Measurements from ENCODE around the gene DHRS2. TPM values are rescaled to one million over a fixed set of nuclear protein-coding genes. Genes with fewer than 3 reads are reported as not detected.
A peak's percentile ranks its signal among the peaks of the same experiment; 100 is the strongest.

Gene DHRS2
- total and polyA plus RNA-seq, 2 of the 4 experiments (the other 2 are of a cell fraction), result 0.12 to 0.18 TPM

GRCh38 chr14:23588884-23589598, 47.1 kb upstream of the DHRS2 start (continued):
- no peak for TF ChIP-seq RFX5 (IDR thresholded peaks at IDR 0.05; ENCODE audit: low read depth, low read length)

GRCh38 chr14:23589606-23590005, 46.6 kb upstream of the DHRS2 start:
- no peaks in the 10 kb centered on the region for H3K4me1 ChIP-seq (ENCODE audit: control insufficient read depth, insufficient read depth, low read length)
- no peak overlapping the region for H3K27ac ChIP-seq (ENCODE audit: insufficient read depth, low read length)
- no peaks in the 10 kb centered on the region for H3K9me1 ChIP-seq (ENCODE audit: insufficient read depth, low read length)
- intact Hi-C loops (cut with micrococcal nuclease), result loop anchor here (1.0 to 2.0 kb wide), 3 partner anchors 43 to 340 kb away; no protein-coding TSS in a partner anchor
- no peak overlapping the region for H3K4me2 ChIP-seq (ENCODE audit: low read depth, low read length)
- H3K9ac ChIP-seq (ENCODE audit: low read depth, low read length), result no peak overlapping the region
- H3K27me3 ChIP-seq (ENCODE audit: control insufficient read depth, insufficient read depth, low read length), result no peaks in the 10 kb centered on the region
- no peak for DNase-seq
- no peak overlapping the region for H2BK20ac ChIP-seq (ENCODE audit: low read depth, low read length)
- H4K8ac ChIP-seq (ENCODE audit: low read depth in 2 of 2, low read length in 2 of 2), result no peak overlapping the region
- BruUV-seq (replicated peaks), result no TSS peak
- H3K4ac ChIP-seq (ENCODE audit: low read depth, low read length), result no peak overlapping the region
- H3K79me1 ChIP-seq (ENCODE audit: low read depth in 1 of 2, low read length in 2 of 2), result no peaks in the 10 kb centered on the region
- H3K18ac ChIP-seq (ENCODE audit: low read depth, low read length), result no peak overlapping the region
- 57% methylated on average over 1 of the region's 2 CpGs; no CpG with 5 or more reads in 1 of the 2 experiments for WGBS, 2 experiments (ENCODE audit: extremely low coverage in 2 of 2, insufficient read length in 1 of 2)
- dilution Hi-C loops (cut with HindIII; ENCODE audit: low sequenced_read_pairs, unreplicated experiment), result no loop called here
- ChIA-PET CTCF (interaction anchor here (0.9 to 1.1 kb wide), 7 partner anchors 11 to 321 kb away, joined by 3 to 10 read pairs (median 3); no protein-coding TSS in a partner anchor), POLR2A (ENCODE audit: unreplicated experiment) (no interaction called here)
- H2BK15ac ChIP-seq (ENCODE audit: low read depth, low read length), result no peak overlapping the region
- no peak overlapping the region for H2BK5ac ChIP-seq (ENCODE audit: low read depth, low read length, poor library complexity, severe bottlenecking)
- H3K56ac ChIP-seq (ENCODE audit: extremely low read depth, insufficient read depth, low read length), result no peak overlapping the region
- no peak for ATAC-seq (ENCODE audit: low read depth)
- no peak overlapping the region for H2AK5ac ChIP-seq (ENCODE audit: low read depth, low read length)
- H3K36me3 ChIP-seq (ENCODE audit: control insufficient read depth, insufficient read depth, low read length), result no peaks in the 10 kb centered on the region
- no peak overlapping the region for H3K23ac ChIP-seq (ENCODE audit: low read depth, low read length)
- no peaks in the 10 kb centered on the region for H3K9me3 ChIP-seq (ENCODE audit: control insufficient read depth, insufficient read depth, low read length)
- peak overlapping the region; percentile 32 for H2AFZ ChIP-seq (replicated peaks; ENCODE audit: low read length, poor library complexity)
- H2BK120ac ChIP-seq (ENCODE audit: low read depth, low read length), result no peak overlapping the region
- no peak overlapping the region for H3K4me3 ChIP-seq (ENCODE audit: insufficient read depth, low read depth, low read length)
- H4K20me1 ChIP-seq (ENCODE audit: insufficient read depth, low read length), result no peaks in the 10 kb centered on the region
- H2AK9ac ChIP-seq (replicated peaks; ENCODE audit: low read depth, low read length, poor library complexity), result no peak overlapping the region
- no peak overlapping the region for H4K91ac ChIP-seq (ENCODE audit: insufficient read depth, low read depth, low read length)
- H3K14ac ChIP-seq (replicated peaks; ENCODE audit: low read depth, low read length), result no peak overlapping the region
- H4K5ac ChIP-seq (ENCODE audit: low read depth, low read length), result no peak overlapping the region
- in situ Hi-C loops (cut with MboI; ENCODE audit: low sequenced_read_pairs), result no loop called here
- TF ChIP-seq, protein P1, sequence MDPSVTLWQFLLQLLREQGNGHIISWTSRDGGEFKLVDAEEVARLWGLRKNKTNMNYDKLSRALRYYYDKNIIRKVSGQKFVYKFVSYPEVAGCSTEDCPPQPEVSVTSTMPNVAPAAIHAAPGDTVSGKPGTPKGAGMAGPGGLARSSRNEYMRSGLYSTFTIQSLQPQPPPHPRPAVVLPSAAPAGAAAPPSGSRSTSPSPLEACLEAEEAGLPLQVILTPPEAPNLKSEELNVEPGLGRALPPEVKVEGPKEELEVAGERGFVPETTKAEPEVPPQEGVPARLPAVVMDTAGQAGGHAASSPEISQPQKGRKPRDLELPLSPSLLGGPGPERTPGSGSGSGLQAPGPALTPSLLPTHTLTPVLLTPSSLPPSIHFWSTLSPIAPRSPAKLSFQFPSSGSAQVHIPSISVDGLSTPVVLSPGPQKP (IDR thresholded peaks at IDR 0.05; ENCODE audit: borderline replicate concordance, low read depth, low read length), result no peak
- no peak for TF ChIP-seq USF2 (IDR thresholded peaks at IDR 0.05; ENCODE audit: low read depth, low read length)
- TF ChIP-seq MXI1 (IDR thresholded peaks at IDR 0.05; ENCODE audit: borderline replicate concordance, low read depth, low read length), result no peak
- TF ChIP-seq RCOR1 (IDR thresholded peaks at IDR 0.05; ENCODE audit: insufficient replicate concordance, low read length), result no peak
- TF ChIP-seq MAFK (IDR thresholded peaks at IDR 0.05; ENCODE audit: low read depth, low read length), result no peak
- TF ChIP-seq FOS (IDR thresholded peaks at IDR 0.05; ENCODE audit: low read depth, low read length), result no peak
- no peak for TF ChIP-seq CTCF (conservative IDR thresholded peaks at IDR 0.05; ENCODE audit: low read depth, low read length)
- TF ChIP-seq RFX5 (IDR thresholded peaks at IDR 0.05; ENCODE audit: low read depth, low read length), result no peak
- no peak for TF ChIP-seq POLR2A (IDR thresholded peaks at IDR 0.05; ENCODE audit: low read depth, low read length)
- no peak for TF ChIP-seq MAZ (IDR thresholded peaks at IDR 0.05; ENCODE audit: borderline replicate concordance, low read depth, low read length)
- TF ChIP-seq SMC3 (IDR thresholded peaks at IDR 0.05; ENCODE audit: low read depth, low read length), result no peak
- no peak for TF ChIP-seq NFE2L2 (IDR thresholded peaks at IDR 0.05; ENCODE audit: low read depth, low read length)
- TF ChIP-seq CHD1 (IDR thresholded peaks at IDR 0.05; ENCODE audit: low read depth, low read length), result no peak
